H9 (cell line): ENCODE data around the gene SSX2IP. TPM values are rescaled to one million over a fixed set of nuclear protein-coding genes. Genes with fewer than 3 reads are reported as not detected.

Source experiments
- DNase-seq: peaks from one replicate; pipeline ENCODE4 v3.0.0-alpha.2; 2017
- H2AFZ ChIP-seq: one replicate; pipeline ENCODE4 v1.6.1; 2013; ENCODE audit warnings: mild to moderate bottlenecking, low read length, control low read depth, moderate library complexity
- H2AK5ac ChIP-seq: 2 replicates; pipeline ENCODE4 v1.6.1; 2013; ENCODE audit warnings: low read length, control low read depth, mixed read lengths; ENCODE audit not compliant: insufficient read length
- H2BK120ac ChIP-seq: one replicate; pipeline ENCODE4 v1.6.1; 2013; ENCODE audit warnings: low read depth, mild to moderate bottlenecking, low read length, control low read depth, inconsistent platforms; ENCODE audit not compliant: poor library complexity, severe bottlenecking
- H2BK12ac ChIP-seq: 2 replicates; pipeline ENCODE4 v1.6.1; 2013; ENCODE audit warnings: low read length, control low read depth, mixed read lengths, low read depth; ENCODE audit not compliant: insufficient read length
- H2BK15ac ChIP-seq: 2 replicates; pipeline ENCODE4 v1.6.1; 2013; ENCODE audit warnings: low read depth, low read length, control low read depth
- H2BK20ac ChIP-seq: one replicate; pipeline ENCODE4 v1.6.1; 2013; ENCODE audit warnings: low read depth, mild to moderate bottlenecking, low read length, control low read depth, inconsistent platforms; ENCODE audit not compliant: poor library complexity, severe bottlenecking
- H2BK5ac ChIP-seq: 2 replicates; pipeline ENCODE4 v1.6.1; 2013; ENCODE audit warnings: low read length, control low read depth, mixed read lengths; ENCODE audit not compliant: insufficient read length
- H3K14ac ChIP-seq: 2 replicates; pipeline ENCODE4 v1.6.1; 2013; ENCODE audit warnings: low read length, control low read depth; ENCODE audit not compliant: insufficient read depth
- H3K18ac ChIP-seq: 2 replicates; pipeline ENCODE4 v1.6.1; 2013; ENCODE audit warnings: low read depth, mild to moderate bottlenecking, mixed read lengths, low read length, control low read depth; ENCODE audit not compliant: insufficient read length
- H3K23ac ChIP-seq: 2 replicates; pipeline ENCODE4 v1.6.1; 2013; ENCODE audit warnings: low read length, control low read depth, mixed read lengths, low read depth; ENCODE audit not compliant: insufficient read length
- H3K23me2 ChIP-seq: 2 replicates; pipeline ENCODE4 v1.6.1; 2013; ENCODE audit warnings: low read depth, mild to moderate bottlenecking, mixed read lengths, low read length, control low read depth; ENCODE audit not compliant: insufficient read length, poor library complexity, severe bottlenecking
- H3K27ac ChIP-seq: 2 replicates; pipeline ENCODE4 v1.5.1; 2013; ENCODE audit warnings: low read length, control low read depth, mixed read lengths, low read depth; ENCODE audit not compliant: insufficient read length
- H3K27me3 ChIP-seq: 2 replicates; pipeline ENCODE4 v1.6.1; 2013; ENCODE audit warnings: low read length, control low read depth, inconsistent platforms; ENCODE audit not compliant: insufficient read depth
- H3K4ac ChIP-seq: 2 replicates; pipeline ENCODE4 v1.6.1; 2013; ENCODE audit warnings: low read depth, mild to moderate bottlenecking, control low read depth, inconsistent platforms, low read length, moderate library complexity
- H3K4me1 ChIP-seq: 2 replicates; pipeline ENCODE4 v1.6.1; 2013; ENCODE audit warnings: low read length, control low read depth, inconsistent platforms; ENCODE audit not compliant: insufficient read depth
- H3K4me2 ChIP-seq: 2 replicates; pipeline ENCODE4 v1.6.1; 2013; ENCODE audit warnings: low read length, control low read depth, mixed read lengths; ENCODE audit not compliant: insufficient read length, insufficient read depth
- H3K56ac ChIP-seq: 2 replicates; pipeline ENCODE4 v1.6.1; 2013; ENCODE audit warnings: low read depth, mild to moderate bottlenecking, mixed read lengths, low read length, control low read depth; ENCODE audit not compliant: insufficient read length
- H3K79me1 ChIP-seq: 2 replicates; pipeline ENCODE4 v1.6.1; 2013; ENCODE audit warnings: low read depth, mild to moderate bottlenecking, moderate library complexity, low read length, control low read depth, inconsistent platforms; ENCODE audit not compliant: insufficient read depth, poor library complexity, severe bottlenecking
- H3K79me2 ChIP-seq: 2 replicates; pipeline ENCODE4 v1.6.1; 2013; ENCODE audit warnings: low read length, control low read depth, inconsistent platforms; ENCODE audit not compliant: insufficient read depth
- H3K9ac ChIP-seq: 2 replicates; pipeline ENCODE4 v1.6.1; 2013; ENCODE audit warnings: low read length, control low read depth, mixed read lengths; ENCODE audit not compliant: insufficient read length; ENCODE audit errors: extremely low read depth
- H3K9me3 ChIP-seq: one replicate; pipeline ENCODE4 v1.6.1; 2013; ENCODE audit warnings: low read depth, low read length, inconsistent platforms; ENCODE audit not compliant: control insufficient read depth
- H3T11ph ChIP-seq: one replicate; pipeline ENCODE4 v1.6.1; 2013; ENCODE audit warnings: mild to moderate bottlenecking, low read length, control low read depth, inconsistent platforms
- H4K20me1 ChIP-seq: one replicate; pipeline ENCODE4 v1.6.1; 2013; ENCODE audit not compliant: control insufficient read depth, insufficient read length, insufficient read depth
- H4K5ac ChIP-seq: 2 replicates; pipeline ENCODE4 v1.6.1; 2013; ENCODE audit warnings: low read depth, mild to moderate bottlenecking, mixed read lengths, low read length, control low read depth; ENCODE audit not compliant: insufficient read length
- H4K8ac ChIP-seq: replicated peaks from 2 replicates; pipeline ENCODE4 v1.6.1; 2013; ENCODE audit warnings: low read length, control low read depth, mixed read lengths, low read depth; ENCODE audit not compliant: insufficient read length
- H4K91ac ChIP-seq: 2 replicates; pipeline ENCODE4 v1.6.1; 2013; ENCODE audit warnings: low read depth, mild to moderate bottlenecking, moderate library complexity, mixed read lengths, low read length, control low read depth; ENCODE audit not compliant: insufficient read length
- H3K27ac Mint-ChIP-seq, 3 experiments: 2 replicates in 2 of 3; 3 replicates in 1 of 3; pipeline ENCODE4 v1.8.0; 2020 to 2021; ENCODE audit warnings: mixed read lengths in 3 of 3, mild to moderate bottlenecking in 1 of 3, moderate library complexity in 1 of 3
- H3K27me3 Mint-ChIP-seq: 2 replicates; pipeline ENCODE4 v1.8.0; 2021; ENCODE audit warnings: low read depth, mild to moderate bottlenecking, moderate library complexity, mixed read lengths
- H3K36me3 Mint-ChIP-seq, 3 experiments: 2 replicates in 2 of 3; 3 replicates in 1 of 3; pipeline ENCODE4 v1.8.0; 2020 to 2021; ENCODE audit warnings: low read depth in 3 of 3, mixed read lengths in 3 of 3; ENCODE audit not compliant: insufficient read depth in 1 of 3
- H3K4me1 Mint-ChIP-seq, 2 experiments: 2 replicates each; pipeline ENCODE4 v1.8.0; 2020; ENCODE audit warnings: mixed read lengths in 2 of 2
- H3K4me3 Mint-ChIP-seq, 2 experiments: 2 replicates in 1 of 2; 3 replicates in 1 of 2; pipeline ENCODE4 v1.8.0; 2020 to 2021; ENCODE audit warnings: mild to moderate bottlenecking in 2 of 2, mixed read lengths in 2 of 2, moderate library complexity in 1 of 2
- H3K9me3 Mint-ChIP-seq, 2 experiments: 2 replicates in 1 of 2; 3 replicates in 1 of 2; pipeline ENCODE4 v1.8.0; 2020; ENCODE audit warnings: mild to moderate bottlenecking in 2 of 2, mixed read lengths in 2 of 2, moderate library complexity in 1 of 2
- CTCF ChIP-seq: fragments of 200-600 bp; sonication (generic); conservative IDR thresholded peaks from 3 replicates; pipeline ENCODE4 v1.8.0; 2021; ENCODE audit warnings: antibody characterized with exemption, mild to moderate bottlenecking
- WGBS: extraction: QIAGEN DNeasy Blood & Tissue Kit; methylation state at CpG from one replicate; pipeline ENCODE4 v1.1.7; 2013; ENCODE audit warnings: missing lambda C conversion rate, low lambda C conversion rate, mixed read lengths; ENCODE audit not compliant: insufficient read length; ENCODE audit errors: extremely low coverage; 5-methylcytosine and 5-hydroxymethylcytosine counted together
- total RNA-seq: library from RNA; stranded (reverse); gene quantifications from 2 replicates; pipeline ENCODE4 v1.2.1, GENCODE V29; 2021

SSX2IP gene
- total RNA-seq, 1 experiment from 2014 or later: 19.6 TPM

- Histone ChIP-seq H3K4me1 (no peaks in the 10 kb centered on the region; the same call in 1 of the 2 replicates), H4K20me1 (no peaks in the 10 kb centered on the region)
- H3K4me3 Mint-ChIP-seq: no peak overlapping the region
These were observed 16.2 kb downstream of the SSX2IP start for GRCh38 chr1:84674021-84674420.

More at GRCh38 chr1:84674021-84674420, 16.2 kb downstream of the SSX2IP start:
- H3K14ac ChIP-seq: no peak overlapping the region
- no peaks in the 10 kb centered on the region for H3K9me3 ChIP-seq
- H4K5ac ChIP-seq: no peak overlapping the region
- no peak overlapping the region for H4K91ac ChIP-seq
- no peak overlapping the region for H2BK15ac ChIP-seq
- no peak overlapping the region for H3K56ac ChIP-seq
- peak overlapping the region in 2 of 3 experiments; percentile 62 to 89; a peak in 3 of 7 replicates for H3K27ac Mint-ChIP-seq
- H2BK5ac ChIP-seq: no peak overlapping the region
- H3K9me3 Mint-ChIP-seq: no peaks in the 10 kb centered on the region; a peak in 2 of 5 replicates
- H3K79me2 ChIP-seq: no peaks in the 10 kb centered on the region; the same call in 1 of the 2 replicates
- H3K27me3 Mint-ChIP-seq: no peaks in the 10 kb centered on the region
- H3K4ac ChIP-seq: no peak overlapping the region
- no peak overlapping the region for H3K18ac ChIP-seq
- H2AK5ac ChIP-seq: no peak overlapping the region
- no peak overlapping the region for H3K27ac ChIP-seq
- no peak overlapping the region for H2BK20ac ChIP-seq
- H3K4me1 Mint-ChIP-seq: peaks cover 57 to 60% of the 10 kb centered on the region in 2 experiments
- no peak overlapping the region for H3K4me2 ChIP-seq
- H2BK120ac ChIP-seq: no peak overlapping the region
- H3K27me3 ChIP-seq: no peaks in the 10 kb centered on the region
- no CpG with 5 or more reads among the region's 2 CpGs for WGBS
- H3K9ac ChIP-seq: no peak overlapping the region
- H3K79me1 ChIP-seq: peaks cover 2% of the 10 kb centered on the region
- H3K23ac ChIP-seq: no peak overlapping the region
- H3T11ph ChIP-seq: no peak overlapping the region
- no peaks in the 10 kb centered on the region for H3K23me2 ChIP-seq
- H3K36me3 Mint-ChIP-seq: peaks cover 10 to 13% (median 11%) of the 10 kb centered on the region in 3 experiments; a peak in 5 of 7 replicates
- no peak for TF ChIP-seq CTCF
- no peak overlapping the region for H2BK12ac ChIP-seq
- H4K8ac ChIP-seq: no peak overlapping the region
- H2AFZ ChIP-seq: no peak overlapping the region
- DNase-seq: no peak
